Measurements from ENCODE around the gene ZGPAT. TPM values are rescaled to one million over a fixed set of nuclear protein-coding genes. Genes with fewer than 3 reads are reported as not detected.
A peak's percentile ranks its signal among the peaks of the same experiment; 100 is the strongest.

Gene ZGPAT
- total RNA-seq, 2 experiments from 2014 or later: 22.4 to 22.5 TPM

GRCh38 chr20:63704749-63705117 is 3.1 kb upstream of the ZGPAT start:
- Mint-ChIP-seq H3K36me3 (ENCODE audit: low read depth) (peaks cover 21% of the 10 kb centered on the region), H3K4me1 (ENCODE audit: low read depth) (peaks cover 21% of the 10 kb centered on the region), H3K4me3 (no peak overlapping the region), H3K9me3 (no peaks in the 10 kb centered on the region), H3K27ac (peak overlapping the region; percentile 34), H3K27me3 (no peaks in the 10 kb centered on the region)
- intact Hi-C loops (cut with micrococcal nuclease): loop anchor here (10.0 kb wide), 1 partner anchor 160 kb away; the partner anchor contains the start of genes ABHD16B and TPD52L2
- no peak for ATAC-seq
- DNase-seq: no peak
- TF ChIP-seq, protein P1, sequence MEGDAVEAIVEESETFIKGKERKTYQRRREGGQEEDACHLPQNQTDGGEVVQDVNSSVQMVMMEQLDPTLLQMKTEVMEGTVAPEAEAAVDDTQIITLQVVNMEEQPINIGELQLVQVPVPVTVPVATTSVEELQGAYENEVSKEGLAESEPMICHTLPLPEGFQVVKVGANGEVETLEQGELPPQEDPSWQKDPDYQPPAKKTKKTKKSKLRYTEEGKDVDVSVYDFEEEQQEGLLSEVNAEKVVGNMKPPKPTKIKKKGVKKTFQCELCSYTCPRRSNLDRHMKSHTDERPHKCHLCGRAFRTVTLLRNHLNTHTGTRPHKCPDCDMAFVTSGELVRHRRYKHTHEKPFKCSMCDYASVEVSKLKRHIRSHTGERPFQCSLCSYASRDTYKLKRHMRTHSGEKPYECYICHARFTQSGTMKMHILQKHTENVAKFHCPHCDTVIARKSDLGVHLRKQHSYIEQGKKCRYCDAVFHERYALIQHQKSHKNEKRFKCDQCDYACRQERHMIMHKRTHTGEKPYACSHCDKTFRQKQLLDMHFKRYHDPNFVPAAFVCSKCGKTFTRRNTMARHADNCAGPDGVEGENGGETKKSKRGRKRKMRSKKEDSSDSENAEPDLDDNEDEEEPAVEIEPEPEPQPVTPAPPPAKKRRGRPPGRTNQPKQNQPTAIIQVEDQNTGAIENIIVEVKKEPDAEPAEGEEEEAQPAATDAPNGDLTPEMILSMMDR (IDR thresholded peaks at IDR 0.05): no peak
- ChIA-PET CTCF (no interaction called here), POLR2A (no interaction called here)

DNA sequence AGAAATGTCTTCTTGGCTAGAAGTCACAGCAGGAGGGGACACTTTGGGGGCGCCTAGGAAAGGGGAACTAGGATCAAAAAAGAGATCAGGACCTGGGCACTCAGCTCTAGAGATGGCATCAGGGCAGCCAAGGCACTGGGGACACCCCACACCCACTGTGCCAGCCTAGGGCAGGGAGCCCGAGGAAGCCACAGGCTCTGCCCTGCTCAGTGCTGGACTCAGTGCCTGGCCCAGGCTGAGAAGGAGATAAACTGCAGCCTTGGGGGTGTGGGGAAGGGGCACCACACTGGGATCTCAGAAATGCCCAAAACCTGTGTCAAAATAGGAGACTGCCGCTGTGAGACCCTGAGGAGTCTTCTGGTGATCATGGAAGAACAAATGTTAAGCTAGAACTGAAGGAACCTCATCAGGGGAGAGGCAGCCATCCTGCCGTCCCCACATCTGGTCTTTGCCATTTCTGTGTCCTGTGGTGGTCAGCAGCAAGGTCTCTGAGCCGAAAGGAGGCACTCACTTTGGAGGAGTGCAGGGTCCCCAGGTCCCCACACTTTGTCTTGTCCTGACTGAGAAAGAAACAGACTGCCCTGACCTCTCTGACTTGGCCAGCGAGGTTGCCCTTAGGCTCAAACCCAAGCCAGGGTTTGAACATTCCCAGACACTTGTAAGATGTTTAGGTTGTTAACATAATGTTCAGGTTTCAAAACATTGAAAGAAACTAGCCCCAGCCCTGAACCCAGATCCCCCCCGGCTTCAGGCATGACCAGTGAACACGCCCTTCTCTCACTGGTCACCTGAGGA is 2.4 kb upstream of the ZGPAT start:
- no peak for ATAC-seq
- H3K36me3 Mint-ChIP-seq (ENCODE audit: low read depth): peaks cover 23% of the 10 kb centered on the region
- no peaks in the 10 kb centered on the region for H3K27me3 Mint-ChIP-seq
- POLR2A ChIA-PET: interaction anchor here (1.4 kb wide), 1 partner anchor 159 kb away, joined by 5 read pairs; the partner anchor contains the start of gene TPD52L2
- no peak for DNase-seq
- TF ChIP-seq, protein P1 (IDR thresholded peaks at IDR 0.05): no peak
- intact Hi-C loops (cut with micrococcal nuclease): loop anchor here (10.0 kb wide), 1 partner anchor 159 kb away; the partner anchor contains the start of genes ABHD16B and TPD52L2
- no peak overlapping the region for H3K4me3 Mint-ChIP-seq
- H3K9me3 Mint-ChIP-seq: no peaks in the 10 kb centered on the region
- H3K27ac Mint-ChIP-seq: peak overlapping the region; percentile 34
- H3K4me1 Mint-ChIP-seq (ENCODE audit: low read depth): peaks cover 24% of the 10 kb centered on the region
- CTCF ChIA-PET: interaction anchor here (3.5 kb wide), 1 partner anchor 160 kb away, joined by 28 read pairs; the partner anchor contains the start of gene TPD52L2

- no peak for DNase-seq
- peaks cover 31% of the 10 kb centered on the region for H3K4me1 Mint-ChIP-seq (ENCODE audit: low read depth)
- ATAC-seq: no peak
- H3K27me3 Mint-ChIP-seq: no peaks in the 10 kb centered on the region
- peak overlapping the region; percentile 87 for H3K4me3 Mint-ChIP-seq
- TF ChIP-seq, protein P1 (IDR thresholded peaks at IDR 0.05): no peak
- H3K27ac Mint-ChIP-seq: peak overlapping the region; percentile 77
- ChIA-PET CTCF (interaction anchor here (0.7 to 3.5 kb wide), 8 partner anchors 7 to 267 kb away, joined by 3 to 28 read pairs (median 4); partner anchors contain the start of genes LIME1, TPD52L2 and UCKL1), POLR2A (interaction anchor here (0.6 to 3.0 kb wide), 4 partner anchors 8 to 274 kb away, joined by 3 to 16 read pairs (median 4); partner anchors contain the start of genes PRPF6 and TPD52L2)
- peaks cover 31% of the 10 kb centered on the region for H3K36me3 Mint-ChIP-seq (ENCODE audit: low read depth)
- intact Hi-C loops (cut with micrococcal nuclease): loop anchor here (10.0 kb wide), 1 partner anchor 159 kb away; the partner anchor contains the start of genes ABHD16B and TPD52L2
- H3K9me3 Mint-ChIP-seq: no peaks in the 10 kb centered on the region
These were observed 1.7 kb upstream of the ZGPAT start for GRCh38 chr20:63706027-63706695.

GRCh38 chr20:63706852-63707557 is 834 bp upstream of the ZGPAT start:
- no peaks in the 10 kb centered on the region for H3K9me3 Mint-ChIP-seq
- TF ChIP-seq, protein P1 (IDR thresholded peaks at IDR 0.05): peak; percentile 56
- H3K4me1 Mint-ChIP-seq (ENCODE audit: low read depth): peaks cover 35% of the 10 kb centered on the region
- no peaks in the 10 kb centered on the region for H3K27me3 Mint-ChIP-seq
- ATAC-seq (peak; percentile 59), DNase-seq (peak; percentile 75)
- POLR2A ChIA-PET: interaction anchor here (0.6 to 3.0 kb wide), 13 partner anchors 9 to 273 kb away, joined by 3 to 16 read pairs (median 4); partner anchors contain the start of genes LIME1, PRPF6, SLC2A4RG and TNFRSF6B
- H3K4me3 Mint-ChIP-seq: peak overlapping the region; percentile 87
- peaks cover 38% of the 10 kb centered on the region for H3K36me3 Mint-ChIP-seq (ENCODE audit: low read depth)
- peak overlapping the region; percentile 77 for H3K27ac Mint-ChIP-seq
- intact Hi-C loops (cut with micrococcal nuclease): loop anchor here (10.0 kb wide), 1 partner anchor 158 kb away; the partner anchor contains the start of genes ABHD16B and TPD52L2
- CTCF ChIA-PET: interaction anchor here (0.6 to 3.5 kb wide), 27 partner anchors 8 to 296 kb away, joined by 3 to 28 read pairs (median 4); partner anchors contain the start of genes LIME1, PTK6, TPD52L2 and UCKL1

Data from activated CD8-positive, alpha-beta T cell treated with anti-CD3 and anti-CD28 coated beads for 36 hours (primary cell).